Measurements from ENCODE around the gene ZSCAN5C.

GRCh38 chr19:56159009-56159559 lies 43.0 kb upstream of the ZSCAN5C start:
- TF ChIP-seq CTCF (conservative IDR thresholded peaks at IDR 0.05 in 1 of 2, IDR thresholded peaks at IDR 0.05 in 1 of 2; ENCODE audit: extremely low read depth in 1 of 2, insufficient read depth in 1 of 2, low read depth in 1 of 2, low read length in 2 of 2) (no peak), EZH2 (IDR thresholded peaks at IDR 0.05; ENCODE audit: borderline replicate concordance, low read length) (no peak)
